Activated CD8-positive, alpha-beta memory T cell treated with anti-CD3 and anti-CD28 coated beads, Interleukin-2, amount 50 U/mL, for 1 hour (primary cell): Measurements from ENCODE around the gene KLK6.

Experiments used
- DNase-seq: peaks from one replicate; pipeline ENCODE4 v3.0.0-alpha.2; 2020; ENCODE audit errors: extremely low read depth

Gene KLK6

DNA sequence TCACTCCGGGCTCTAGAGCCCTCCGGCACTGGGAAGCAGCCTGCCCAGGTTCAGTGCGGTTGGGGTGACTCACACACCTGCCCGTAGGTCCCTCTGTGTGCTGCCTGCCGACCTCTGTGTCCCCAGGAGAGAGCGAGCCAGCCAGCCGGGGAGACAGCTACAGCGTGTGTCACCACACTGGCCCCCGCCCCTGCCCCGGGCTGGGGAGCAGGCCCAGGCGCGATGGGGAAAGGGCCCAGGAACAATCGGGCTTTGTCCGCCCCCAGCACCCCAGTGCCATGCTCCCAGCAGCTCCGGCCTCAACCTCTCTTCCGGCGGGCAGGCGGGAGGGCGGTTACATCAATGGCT, at the start of gene KLK6:
TSS of gene KLK6 (minus strand) at position 179 of the 348 bp plus-strand sequence. CDS start 1,487 bp downstream, outside the sequence.
- no peak for DNase-seq

DNA sequence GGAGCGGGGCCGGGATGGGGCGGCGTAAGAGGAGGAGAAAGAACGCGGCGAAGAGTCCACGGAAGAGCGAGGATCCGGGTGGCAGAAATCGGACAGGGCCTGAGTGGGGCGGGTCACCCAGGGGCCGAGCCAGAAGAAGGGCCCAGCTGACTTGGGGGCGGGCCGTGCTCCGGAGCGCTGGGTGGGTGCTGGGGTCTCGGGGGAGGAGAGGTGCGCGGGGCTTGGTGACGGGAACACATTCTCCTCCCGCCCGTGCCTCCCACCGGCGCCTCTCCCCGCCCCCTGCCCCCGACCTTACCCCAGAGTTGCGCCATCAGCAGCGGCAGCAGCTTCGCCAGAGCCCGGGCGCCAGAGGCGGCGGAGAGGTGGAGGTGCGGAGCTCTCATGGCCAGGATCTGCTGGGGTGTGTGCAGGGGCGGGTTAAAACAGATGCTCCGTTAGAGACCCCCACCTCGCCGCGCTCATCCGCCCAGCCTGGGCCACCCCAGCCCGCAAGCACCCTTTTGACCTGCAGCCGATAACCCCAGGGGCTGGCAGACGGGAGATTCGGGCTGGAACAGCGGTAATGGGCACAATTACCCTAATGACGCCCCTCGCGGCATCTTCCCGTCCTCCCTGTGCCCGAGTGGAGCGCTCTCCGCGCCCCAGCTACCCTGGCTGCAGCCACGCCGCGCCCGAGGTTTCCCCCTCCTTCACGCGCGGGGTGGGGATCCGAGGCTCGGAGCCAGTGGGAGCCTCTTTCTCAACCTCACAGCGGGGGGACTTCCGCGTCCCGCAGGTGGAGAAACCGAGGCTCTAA, 49.6 kb upstream of the KLK6 start:
- DNase-seq: no peak

DNA sequence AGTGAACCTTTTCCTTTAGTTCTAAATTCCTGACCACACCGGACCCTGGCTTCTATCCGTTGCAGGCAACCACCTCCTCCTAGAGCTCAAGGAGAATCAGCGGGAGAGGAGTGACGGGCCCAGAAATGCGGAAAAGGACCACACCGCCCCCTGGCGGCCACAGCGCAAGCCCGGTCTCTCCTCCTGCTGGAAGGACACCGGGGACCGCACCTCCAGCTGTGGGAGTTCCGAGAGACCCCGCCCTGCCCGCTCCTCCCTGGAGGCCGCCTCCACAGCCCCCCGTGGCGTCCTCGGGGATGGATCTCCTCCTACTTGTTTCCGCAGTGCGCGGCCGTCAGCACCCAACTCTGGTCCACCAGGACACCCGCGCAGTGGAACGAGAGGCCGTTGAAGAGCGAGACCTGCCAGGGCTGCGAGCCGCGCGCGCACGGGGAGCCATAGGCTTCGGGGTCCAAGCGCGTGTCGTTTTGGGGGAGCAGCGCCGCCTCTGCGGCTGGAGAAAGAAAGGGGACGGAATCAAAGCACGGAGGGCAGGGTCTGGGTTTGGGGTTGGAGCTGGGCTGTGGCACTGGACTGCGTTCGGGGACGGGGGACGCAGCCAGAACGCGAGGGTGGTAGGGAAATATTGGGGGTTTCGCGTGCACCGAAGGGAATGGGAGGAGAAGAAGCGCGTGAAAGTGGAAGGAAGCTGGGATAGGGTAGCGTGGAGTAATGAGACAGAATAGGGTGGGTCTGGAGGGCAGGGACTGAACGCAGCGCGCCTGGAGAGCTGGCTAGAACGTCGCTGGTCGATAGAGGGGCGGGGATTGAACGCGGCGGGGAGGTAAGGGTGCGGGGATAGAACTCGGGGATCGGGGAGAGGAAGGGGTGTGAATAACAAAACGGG, 47.6 kb upstream of the KLK6 start:
- no peak for DNase-seq

DNA sequence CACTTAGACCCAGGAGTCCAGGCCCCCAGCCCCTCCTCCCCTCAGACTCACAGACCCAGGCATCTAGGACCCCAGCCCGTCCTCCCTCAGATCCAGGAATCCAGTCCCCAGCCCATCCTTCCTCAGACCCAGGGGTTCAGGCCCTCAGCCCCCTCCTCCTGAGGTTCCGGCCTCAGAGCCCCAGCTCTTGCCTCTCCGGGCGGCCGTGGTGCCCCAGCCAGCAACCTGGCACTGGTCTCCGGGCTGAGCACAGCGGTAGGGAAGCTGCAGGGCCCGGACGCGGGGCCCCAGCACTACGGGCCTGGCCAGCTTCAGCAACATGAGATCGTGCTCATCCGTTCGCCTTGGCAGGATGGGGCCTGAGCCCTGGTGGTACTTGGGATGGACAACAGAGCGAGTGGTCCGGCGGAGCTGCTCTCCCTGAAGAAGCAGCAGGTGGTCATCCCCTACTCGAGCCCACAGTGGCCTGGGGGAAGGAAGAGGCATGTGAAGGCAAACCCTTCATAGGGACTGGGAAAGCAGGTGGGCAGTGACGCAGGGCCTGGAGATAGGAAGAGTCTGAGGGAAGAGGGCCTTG, 46.4 kb upstream of the KLK6 start:
- no peak for DNase-seq

- no peak for DNase-seq
Measured at GRCh38 chr19:51014242-51014641, 44.9 kb upstream of the KLK6 start.

DNA sequence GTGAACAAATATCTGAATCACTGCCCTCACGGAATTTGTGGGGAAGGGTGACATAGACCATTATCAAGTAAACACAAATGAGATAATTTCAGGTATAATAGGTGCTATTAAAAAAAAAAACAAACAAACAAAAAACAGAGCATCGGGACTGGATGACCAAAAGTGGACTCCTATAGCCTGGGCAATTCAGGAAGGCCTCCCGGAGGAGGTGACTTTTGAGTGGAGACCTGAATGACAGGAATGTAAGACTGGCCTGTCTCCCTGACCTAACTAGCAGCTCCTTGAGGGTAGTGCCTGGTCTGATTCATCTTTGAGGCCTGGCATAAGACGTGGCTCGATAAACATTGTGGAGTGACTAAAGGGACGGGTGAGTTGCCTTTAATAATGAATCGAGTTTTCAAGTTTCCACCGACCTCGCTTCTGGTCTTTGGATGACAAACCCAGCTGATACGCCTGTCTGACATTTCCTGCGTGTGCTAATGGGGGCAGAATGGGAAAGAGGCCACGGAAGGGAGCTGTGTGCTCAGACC, 43.3 kb upstream of the KLK6 start:
- no peak for DNase-seq

DNA sequence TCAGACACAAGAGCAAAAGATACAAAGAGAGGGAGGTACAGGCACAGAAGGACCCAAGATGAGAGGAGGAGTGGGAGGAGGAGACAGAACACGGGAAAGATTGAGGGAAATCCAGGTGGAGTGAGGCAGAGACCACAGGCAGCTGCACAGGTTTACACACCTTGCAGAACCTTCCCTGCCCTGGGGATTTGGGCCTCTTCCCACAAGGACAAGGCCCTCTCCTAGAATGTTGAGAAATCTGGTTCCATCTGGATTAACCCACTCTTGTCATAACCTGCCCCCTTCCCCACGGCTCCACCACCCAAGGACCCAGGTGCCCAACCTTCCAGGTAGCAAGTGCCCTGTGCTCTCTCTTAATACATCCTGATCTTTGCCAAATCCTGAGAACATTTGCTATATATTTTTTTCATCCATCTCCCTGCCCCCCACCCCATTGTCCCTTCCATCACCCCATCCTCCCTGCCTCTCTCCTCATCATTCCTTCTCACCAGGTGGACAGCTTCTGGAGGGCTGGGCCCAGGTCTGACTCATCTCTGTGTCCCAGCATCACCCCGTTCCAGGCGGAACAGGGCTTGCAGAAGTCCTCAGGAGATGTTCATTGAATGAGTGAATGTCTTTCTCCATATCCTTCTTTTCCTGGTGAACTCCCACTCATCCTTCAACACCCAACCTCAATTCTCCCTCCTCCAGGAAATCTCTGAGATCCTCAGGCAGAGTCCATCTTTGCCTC, 40.8 kb upstream of the KLK6 start:
- no peak for DNase-seq

DNA sequence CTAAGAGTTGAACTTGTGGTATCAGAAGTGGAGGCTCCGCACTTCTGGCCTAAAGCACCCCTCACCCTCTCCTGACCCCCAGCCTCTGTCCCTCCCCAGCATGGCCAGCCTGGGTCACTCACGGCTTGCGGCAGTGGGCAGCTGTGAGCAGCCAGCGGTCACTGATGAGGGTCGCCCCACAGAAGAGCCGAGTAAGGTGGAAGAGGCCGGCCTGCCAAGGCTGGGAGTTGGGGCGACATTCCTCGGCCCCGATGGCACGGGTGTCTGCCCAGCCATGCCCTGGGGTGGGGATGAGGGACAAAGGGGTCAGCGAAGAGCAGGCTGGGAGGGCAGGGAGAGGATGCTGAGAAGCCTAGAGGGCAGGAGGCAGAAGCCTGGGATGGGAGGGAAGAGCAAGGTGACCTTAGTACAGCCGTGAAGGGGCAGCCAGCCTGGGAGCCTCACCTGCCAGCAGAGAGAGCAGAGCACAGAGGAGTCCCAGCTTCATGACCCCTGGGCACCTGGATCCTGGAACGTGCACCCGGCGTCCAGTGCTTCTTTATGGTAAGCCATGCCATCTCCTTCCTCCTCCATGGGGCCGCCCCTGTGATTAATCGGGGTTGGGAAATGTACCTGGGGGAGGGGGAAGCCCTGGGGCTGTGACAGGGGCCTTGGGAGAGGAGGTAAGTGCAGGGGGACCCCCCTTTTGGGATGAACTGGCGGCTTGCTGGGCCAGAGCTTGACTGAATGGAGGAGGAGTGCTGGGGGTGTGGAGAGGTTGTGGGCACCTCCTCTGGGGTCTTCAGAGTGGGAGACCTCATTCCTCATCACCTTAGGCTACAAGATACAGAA, 39.9 kb upstream of the KLK6 start:
- DNase-seq: no peak

- DNase-seq: no peak
Measured at GRCh38 chr19:51007488-51007887, 38.1 kb upstream of the KLK6 start.

DNA sequence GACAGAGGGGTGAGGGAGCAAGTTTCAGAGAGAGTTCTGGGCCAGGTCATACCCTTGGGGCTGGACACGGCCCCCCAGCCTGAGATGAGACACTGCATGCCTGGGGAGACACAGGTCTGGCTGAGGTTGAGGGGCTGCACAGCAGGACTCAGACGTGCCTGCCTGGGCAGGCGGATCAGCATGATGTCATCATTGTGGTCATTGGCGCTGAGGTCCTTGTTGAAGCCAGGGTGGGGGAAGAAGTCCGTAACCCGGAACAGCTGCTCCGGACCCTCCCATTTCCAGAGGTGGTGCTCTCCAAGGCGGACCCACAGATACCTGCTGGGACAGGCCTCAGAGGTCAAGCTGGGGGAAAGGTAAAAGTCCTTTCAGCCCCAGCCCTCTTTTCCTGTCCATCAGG, 37.0 kb upstream of the KLK6 start:
- no peak for DNase-seq

DNA sequence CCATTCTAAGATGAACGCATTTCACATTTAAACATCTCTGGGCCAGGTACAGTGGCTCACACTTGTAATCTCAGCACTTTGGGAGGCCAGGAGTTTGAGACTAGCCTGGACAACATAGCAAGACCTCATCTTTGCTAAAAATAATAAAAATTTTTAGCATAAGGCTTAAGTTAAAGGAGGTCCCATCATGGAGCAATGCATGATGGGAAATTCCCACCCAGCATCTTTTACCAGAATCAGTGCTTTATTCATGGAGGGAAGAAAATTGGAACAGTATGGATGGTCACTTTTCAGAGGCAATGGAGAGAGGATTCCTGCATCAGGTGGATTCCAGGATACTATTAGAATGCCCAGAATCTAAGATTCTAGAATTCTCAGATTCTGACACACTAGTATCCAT, 35.9 kb upstream of the KLK6 start:
- DNase-seq: no peak

GRCh38 chr19:51003316-51003715, 33.9 kb upstream of the KLK6 start:
- no peak for DNase-seq

GRCh38 chr19:51002542-51003311, 33.3 kb upstream of the KLK6 start:
- no peak for DNase-seq

- no peak for DNase-seq
Measured at GRCh38 chr19:51002089-51002532, 32.7 kb upstream of the KLK6 start.

DNA sequence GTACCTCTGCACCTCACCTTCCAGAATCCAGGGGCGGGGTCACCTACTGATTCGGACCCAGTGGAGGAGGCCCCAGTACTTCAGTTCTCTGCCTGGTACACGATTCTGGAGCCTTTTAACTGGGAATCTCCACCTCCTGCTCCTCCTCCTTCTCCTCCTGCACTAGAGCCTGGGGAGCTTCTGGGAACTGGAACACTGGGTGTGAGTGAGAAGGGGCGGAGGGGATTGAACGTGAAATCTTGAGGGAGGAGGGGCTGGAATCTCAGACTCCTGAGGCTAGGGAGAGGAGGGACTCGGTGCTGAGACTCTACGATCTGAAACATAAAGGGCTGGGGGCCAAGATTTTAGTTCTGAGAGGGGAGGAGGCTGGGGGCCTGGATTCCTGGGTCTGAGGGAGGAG, 32.1 kb upstream of the KLK6 start, which contains the start of gene KLK8:
TSS of gene KLK8 (minus strand) at position 90 of the 400 bp plus-strand sequence. CDS start 437 bp downstream, outside the sequence.
- no peak for DNase-seq

DNA sequence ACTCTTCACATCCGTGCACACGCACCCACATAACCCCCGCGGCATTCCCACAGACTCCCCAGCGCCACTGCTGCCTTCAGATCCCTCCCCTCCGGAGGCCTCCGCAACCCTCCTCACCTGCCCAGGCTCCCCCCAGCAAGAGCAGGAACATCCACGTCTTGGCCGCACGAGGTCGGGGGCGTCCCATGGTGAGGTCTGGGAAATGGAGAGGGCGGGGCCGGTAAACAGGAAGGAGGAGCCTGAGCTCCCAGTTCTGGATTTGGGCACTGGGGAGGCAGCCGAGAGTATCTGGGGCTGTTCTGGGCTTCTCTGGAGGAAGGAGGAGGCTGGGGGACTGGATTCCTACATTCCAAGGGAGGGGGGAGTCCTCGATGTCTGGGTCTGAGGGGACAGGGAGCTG, 31.6 kb upstream of the KLK6 start:
- DNase-seq: no peak

DNA sequence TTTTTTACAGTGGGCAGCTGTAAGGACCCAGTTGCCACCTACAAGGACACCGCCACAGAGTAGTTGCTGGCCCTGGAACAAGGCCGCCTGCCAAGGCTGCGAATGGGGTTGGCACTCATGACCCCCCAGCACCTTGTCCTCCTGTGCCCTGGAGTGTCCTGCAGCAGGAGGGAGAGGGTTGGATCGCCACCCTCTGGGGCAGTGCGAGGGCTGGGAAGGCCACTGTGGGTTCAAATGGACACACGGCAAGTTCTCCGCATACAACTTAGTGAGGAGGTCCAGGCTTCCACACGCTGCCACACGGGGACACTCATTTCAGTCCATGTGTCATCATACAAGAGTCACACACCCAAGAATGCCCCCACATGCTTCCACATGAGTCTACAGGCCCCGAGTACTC, 31.0 kb upstream of the KLK6 start:
- DNase-seq: no peak

GRCh38 chr19:50998686-50999085, 29.3 kb upstream of the KLK6 start:
- DNase-seq: no peak

DNA sequence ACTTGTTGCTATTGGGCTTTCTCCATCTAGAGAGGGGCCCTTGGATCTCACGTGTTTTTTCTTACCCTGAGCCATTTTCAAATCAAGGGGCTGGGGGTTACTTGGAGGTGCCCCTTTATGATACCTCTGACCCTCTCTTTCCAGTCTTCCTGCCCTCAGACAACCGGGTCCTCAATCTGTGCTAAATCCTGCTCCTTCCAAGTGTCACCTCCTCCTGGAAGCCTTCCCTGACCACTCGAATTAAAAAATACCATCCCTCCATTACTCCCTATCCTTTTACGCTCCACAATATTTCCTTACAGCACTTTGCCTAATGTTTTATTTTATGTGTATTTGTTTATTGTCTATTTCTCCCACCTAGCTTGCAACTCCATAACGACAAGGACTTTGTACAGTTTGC, 28.7 kb upstream of the KLK6 start:
- no peak for DNase-seq

DNA sequence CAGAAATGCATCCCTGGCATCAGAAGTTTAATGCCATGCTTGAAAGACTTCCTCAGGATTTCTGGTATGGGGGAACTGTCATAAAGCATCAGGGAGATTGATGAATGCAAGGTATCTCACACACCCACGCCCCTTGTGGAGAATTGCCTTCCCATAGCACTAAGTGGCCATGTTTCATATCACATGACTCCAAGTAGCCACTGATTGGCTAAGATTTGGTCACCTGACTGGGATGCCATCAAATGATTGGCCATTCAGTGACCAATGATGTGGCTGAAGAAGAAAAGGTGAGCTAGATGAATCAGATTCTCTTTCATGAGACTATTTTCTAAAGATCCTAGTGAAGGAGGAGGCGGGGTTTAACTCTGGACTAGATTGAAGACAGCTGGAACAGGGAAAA, 24.7 kb upstream of the KLK6 start:
- DNase-seq: no peak
